GM18502 (cell line): ENCODE results near the gene MS4A10.
"Not testable (repeated sequence)": the region's sequence is repeated elsewhere in the genome, so short reads cannot be mapped to it uniquely, and the experiment has no call there.

Experiments used
- ATAC-seq: cut with Tn5 transposase; IDR thresholded peaks from one replicate; pipeline ENCODE4 v1.9.1; 2021; ENCODE audit warnings: mild to moderate bottlenecking; ENCODE audit not compliant: unreplicated experiment, poor library complexity

The MS4A10 gene

GRCh38 chr11:60785136-60785535 lies at the start of gene MS4A10:
TSS of gene MS4A10 (plus strand) at chr11:60785333. CDS start at chr11:60790336, 5,003 bp downstream.
- ATAC-seq = no peak

- ATAC-seq = no peak
Observed at GRCh38 chr11:60739114-60739513, 46.0 kb upstream of the MS4A10 start.

- no peak for ATAC-seq
Observed at GRCh38 chr11:60740573-60740972, 44.6 kb upstream of the MS4A10 start.

GRCh38 chr11:60741421-60741820 lies 43.7 kb upstream of the MS4A10 start:
- no peak for ATAC-seq

GRCh38 chr11:60743058-60743457 lies 42.1 kb upstream of the MS4A10 start:
- ATAC-seq = no peak

GRCh38 chr11:60744114-60744513 lies 41.0 kb upstream of the MS4A10 start:
- ATAC-seq = no peak

- ATAC-seq = no peak
Observed at GRCh38 chr11:60747359-60747873, 37.7 kb upstream of the MS4A10 start.

GRCh38 chr11:60748225-60748624 lies 36.9 kb upstream of the MS4A10 start:
- ATAC-seq = no peak

GRCh38 chr11:60748821-60749220 lies 36.3 kb upstream of the MS4A10 start:
- no peak for ATAC-seq

GRCh38 chr11:60750911-60751310 lies 34.2 kb upstream of the MS4A10 start:
- no peak for ATAC-seq

- no peak for ATAC-seq
Observed at GRCh38 chr11:60753309-60753708, 31.8 kb upstream of the MS4A10 start.

- ATAC-seq = no peak
Observed at GRCh38 chr11:60754887-60755286, 30.2 kb upstream of the MS4A10 start.

GRCh38 chr11:60756307-60757032 lies 28.7 kb upstream of the MS4A10 start, which contains the start of gene MS4A15:
TSS of gene MS4A15 (plus strand) at chr11:60756867. CDS start at chr11:60763734, 6,867 bp downstream.
- no peak for ATAC-seq

GRCh38 chr11:60757231-60757800 lies 27.8 kb upstream of the MS4A10 start:
- ATAC-seq = no peak

GRCh38 chr11:60758671-60759070 lies 26.5 kb upstream of the MS4A10 start:
- not testable (repeated sequence) for ATAC-seq

- ATAC-seq = not testable (repeated sequence)
Observed at GRCh38 chr11:60759438-60760225, 25.5 kb upstream of the MS4A10 start.

- peak; percentile 32 for ATAC-seq
Observed at GRCh38 chr11:60761436-60762190, 23.5 kb upstream of the MS4A10 start.

- ATAC-seq = peak; percentile 71
Observed at GRCh38 chr11:60762851-60763691, 22.1 kb upstream of the MS4A10 start.

GRCh38 chr11:60763692-60764369 lies 21.3 kb upstream of the MS4A10 start:
- ATAC-seq = no peak
